GDM1 (cell line): Measurements from ENCODE around the gene SPINK5.
"Not testable (repeated sequence)": the region's sequence is repeated elsewhere in the genome, so short reads cannot be mapped to it uniquely, and the experiment has no call there.

Source experiments
- DNase-seq: peaks from one replicate; lab custom pipeline; 2025; lab: John Stamatoyannopoulos, UW

The SPINK5 gene

GRCh38 chr5:148063861-148064260 is at the start of gene SPINK5:
Gene SPINK5 (plus strand): TSS chr5:148063980. CDS start chr5:148064045, 65 bp downstream.
- no peak for DNase-seq

- DNase-seq, result no peak
Measured at GRCh38 chr5:148014276-148014675, 49.5 kb upstream of the SPINK5 start.

- DNase-seq, result no peak
Measured at GRCh38 chr5:148020257-148020988, 43.4 kb upstream of the SPINK5 start.

GRCh38 chr5:148027505-148027904 is 36.3 kb upstream of the SPINK5 start:
- DNase-seq, result no peak

- no peak for DNase-seq
Measured at GRCh38 chr5:148029131-148029530, 34.6 kb upstream of the SPINK5 start.

- DNase-seq, result no peak
Measured at GRCh38 chr5:148033134-148033533, 30.6 kb upstream of the SPINK5 start.

- no peak for DNase-seq
Measured at GRCh38 chr5:148035676-148036075, 28.1 kb upstream of the SPINK5 start.

GRCh38 chr5:148042881-148043280 is 20.9 kb upstream of the SPINK5 start:
- no peak for DNase-seq

- DNase-seq, result no peak
Measured at GRCh38 chr5:148043705-148044104, 20.1 kb upstream of the SPINK5 start.

GRCh38 chr5:148055160-148055559 is 8.6 kb upstream of the SPINK5 start:
- not testable (repeated sequence) for DNase-seq

GRCh38 chr5:148060309-148060708 is 3.5 kb upstream of the SPINK5 start:
- no peak for DNase-seq

- DNase-seq, result no peak
Measured at GRCh38 chr5:148060881-148061280, 2.9 kb upstream of the SPINK5 start.

GRCh38 chr5:148070621-148071020 is 6.8 kb downstream of the SPINK5 start:
- DNase-seq, result no peak

- no peak for DNase-seq
Measured at GRCh38 chr5:148072207-148072606, 8.4 kb downstream of the SPINK5 start.

- DNase-seq, result no peak
Measured at GRCh38 chr5:148075529-148075928, 11.7 kb downstream of the SPINK5 start.

GRCh38 chr5:148083203-148083602 is 19.4 kb downstream of the SPINK5 start:
- DNase-seq, result no peak

GRCh38 chr5:148084269-148084668 is 20.5 kb downstream of the SPINK5 start:
- DNase-seq, result no peak

GRCh38 chr5:148085310-148085709 is 21.5 kb downstream of the SPINK5 start:
- no peak for DNase-seq

- DNase-seq, result no peak
Measured at GRCh38 chr5:148085977-148086705, 22.4 kb downstream of the SPINK5 start.

GRCh38 chr5:148090146-148090772 is 26.5 kb downstream of the SPINK5 start:
- DNase-seq, result no peak

GRCh38 chr5:148090773-148091250 is 27.0 kb downstream of the SPINK5 start:
- DNase-seq, result no peak

GRCh38 chr5:148091991-148092964 is 28.5 kb downstream of the SPINK5 start:
- DNase-seq, result no peak
